GM12873 (cell line): ENCODE results near the gene EBF4.

Source experiments
- TF ChIP-seq, protein P1 (sequence below): IDR thresholded peaks from 2 replicates; pipeline ENCODE4 v1.5.1; 2012; ENCODE audit warnings: low read depth, mild to moderate bottlenecking, moderate library complexity, low read length, control low read depth; ENCODE audit not compliant: insufficient read depth; ENCODE audit errors: missing control alignments

Gene EBF4

DNA sequence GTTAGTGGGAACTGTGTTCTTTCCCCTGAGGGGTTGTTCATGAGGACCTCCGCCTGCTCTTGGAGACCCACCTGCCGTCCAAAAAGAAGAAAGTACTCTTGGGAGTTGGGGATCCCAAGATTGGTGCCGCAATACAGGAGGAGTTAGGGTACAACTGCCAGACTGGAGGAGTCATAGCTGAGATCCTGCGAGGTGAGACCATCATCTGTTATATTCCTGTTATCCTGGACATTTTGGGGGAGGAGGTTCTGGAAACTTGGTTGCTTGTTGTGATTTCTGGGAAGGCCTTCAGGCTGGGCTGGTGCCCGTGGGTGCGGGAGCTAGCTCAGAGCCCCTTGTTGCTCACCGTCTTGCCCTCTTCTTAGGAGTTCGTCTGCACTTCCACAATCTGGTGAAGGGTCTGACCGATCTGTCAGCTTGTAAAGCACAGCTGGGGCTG is 38.2 kb upstream of the EBF4 start:
- TF ChIP-seq, protein P1, sequence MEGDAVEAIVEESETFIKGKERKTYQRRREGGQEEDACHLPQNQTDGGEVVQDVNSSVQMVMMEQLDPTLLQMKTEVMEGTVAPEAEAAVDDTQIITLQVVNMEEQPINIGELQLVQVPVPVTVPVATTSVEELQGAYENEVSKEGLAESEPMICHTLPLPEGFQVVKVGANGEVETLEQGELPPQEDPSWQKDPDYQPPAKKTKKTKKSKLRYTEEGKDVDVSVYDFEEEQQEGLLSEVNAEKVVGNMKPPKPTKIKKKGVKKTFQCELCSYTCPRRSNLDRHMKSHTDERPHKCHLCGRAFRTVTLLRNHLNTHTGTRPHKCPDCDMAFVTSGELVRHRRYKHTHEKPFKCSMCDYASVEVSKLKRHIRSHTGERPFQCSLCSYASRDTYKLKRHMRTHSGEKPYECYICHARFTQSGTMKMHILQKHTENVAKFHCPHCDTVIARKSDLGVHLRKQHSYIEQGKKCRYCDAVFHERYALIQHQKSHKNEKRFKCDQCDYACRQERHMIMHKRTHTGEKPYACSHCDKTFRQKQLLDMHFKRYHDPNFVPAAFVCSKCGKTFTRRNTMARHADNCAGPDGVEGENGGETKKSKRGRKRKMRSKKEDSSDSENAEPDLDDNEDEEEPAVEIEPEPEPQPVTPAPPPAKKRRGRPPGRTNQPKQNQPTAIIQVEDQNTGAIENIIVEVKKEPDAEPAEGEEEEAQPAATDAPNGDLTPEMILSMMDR: no peak

DNA sequence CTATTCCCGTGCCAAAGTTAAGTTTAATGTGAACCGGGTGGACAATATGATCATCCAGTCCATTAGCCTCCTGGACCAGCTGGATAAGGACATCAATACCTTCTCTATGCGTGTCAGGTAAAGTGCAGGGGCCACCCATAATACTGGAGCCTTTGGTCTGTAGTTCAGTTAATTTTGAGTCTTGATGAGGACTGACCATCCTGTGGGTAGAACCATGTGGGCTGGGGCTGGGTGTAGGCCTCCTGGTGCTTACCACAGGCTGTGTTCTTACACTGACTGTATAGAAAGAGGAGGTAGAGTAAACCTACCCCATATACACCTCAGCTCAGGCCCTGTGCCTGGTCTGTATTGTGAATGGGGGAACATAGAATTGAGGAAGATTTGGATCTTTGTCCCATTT is 37.7 kb upstream of the EBF4 start:
- TF ChIP-seq, protein P1: no peak

DNA sequence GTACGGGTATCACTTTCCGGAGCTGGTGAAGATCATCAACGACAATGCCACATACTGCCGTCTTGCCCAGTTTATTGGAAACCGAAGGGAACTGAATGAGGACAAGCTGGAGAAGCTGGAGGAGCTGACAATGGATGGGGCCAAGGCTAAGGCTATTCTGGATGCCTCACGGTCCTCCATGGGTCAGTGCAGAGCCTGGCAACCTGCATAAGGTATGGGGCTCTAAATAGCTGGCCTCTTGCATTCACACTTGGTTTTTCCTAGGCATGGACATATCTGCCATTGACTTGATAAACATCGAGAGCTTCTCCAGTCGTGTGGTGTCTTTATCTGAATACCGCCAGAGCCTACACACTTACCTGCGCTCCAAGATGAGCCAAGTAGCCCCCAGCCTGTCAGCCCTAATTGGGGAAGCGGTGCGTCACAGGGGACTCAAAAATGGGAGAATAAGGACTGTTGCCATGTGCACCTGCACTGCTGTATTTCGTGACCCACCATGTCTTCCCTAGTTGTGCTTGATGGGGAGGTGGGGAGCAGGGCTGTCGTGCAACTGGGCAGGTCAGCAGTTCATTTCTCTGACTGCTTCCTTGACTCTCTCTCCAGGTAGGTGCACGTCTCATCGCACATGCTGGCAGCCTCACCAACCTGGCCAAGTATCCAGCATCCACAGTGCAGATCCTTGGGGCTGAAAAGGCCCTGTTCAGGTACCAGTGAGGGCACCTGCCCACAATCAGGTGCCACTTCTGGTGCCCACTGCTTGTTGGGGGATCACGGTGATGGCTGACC is 37.1 kb upstream of the EBF4 start:
- TF ChIP-seq, protein P1: no peak

DNA sequence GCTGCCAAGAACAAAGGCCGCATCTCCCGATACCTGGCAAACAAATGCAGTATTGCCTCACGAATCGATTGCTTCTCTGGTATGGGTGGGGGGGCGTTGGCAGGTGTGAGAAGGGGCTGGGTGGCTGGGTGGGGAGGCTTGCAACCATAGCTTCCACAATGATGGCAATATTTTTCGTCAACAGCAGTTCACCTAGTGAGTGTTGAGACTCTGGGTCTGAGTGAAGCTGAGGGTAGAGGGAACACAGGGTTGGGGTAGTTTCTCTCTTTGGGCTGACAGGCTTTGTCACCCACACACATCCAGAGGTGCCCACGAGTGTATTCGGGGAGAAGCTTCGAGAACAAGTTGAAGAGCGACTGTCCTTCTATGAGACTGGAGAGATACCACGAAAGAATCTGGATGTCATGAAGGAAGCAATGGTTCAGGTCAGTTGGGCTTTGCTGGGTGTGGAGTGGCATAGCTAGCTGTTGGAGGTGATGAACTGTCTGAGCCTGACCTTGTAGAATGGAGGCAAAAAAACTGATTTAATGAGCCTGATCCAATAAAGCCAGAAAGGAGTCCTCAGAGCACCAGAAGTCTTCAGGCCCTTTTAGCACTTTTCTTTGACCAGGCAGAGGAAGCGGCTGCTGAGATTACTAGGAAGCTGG is 36.0 kb upstream of the EBF4 start:
- TF ChIP-seq, protein P1: no peak

DNA sequence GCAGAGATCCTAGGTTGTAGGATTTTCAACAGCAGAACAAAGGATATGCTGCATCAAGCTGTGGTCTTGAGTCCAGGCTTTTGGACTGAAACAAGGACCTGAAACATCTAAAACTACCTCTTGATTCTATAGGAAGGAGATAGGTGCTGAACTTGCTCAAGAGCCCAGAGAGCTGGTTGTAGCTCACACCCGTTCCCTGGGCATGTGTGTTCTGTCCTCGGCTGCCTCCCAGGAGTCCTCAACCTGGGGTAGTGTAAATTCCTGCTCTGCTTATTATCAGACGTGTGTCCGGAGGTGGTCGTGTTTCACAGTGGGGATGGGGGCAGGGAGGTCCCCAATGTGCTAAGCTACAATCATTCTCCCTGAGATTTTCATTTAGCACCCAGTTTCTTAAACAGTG is 35.3 kb upstream of the EBF4 start:
- TF ChIP-seq, protein P1: no peak

DNA sequence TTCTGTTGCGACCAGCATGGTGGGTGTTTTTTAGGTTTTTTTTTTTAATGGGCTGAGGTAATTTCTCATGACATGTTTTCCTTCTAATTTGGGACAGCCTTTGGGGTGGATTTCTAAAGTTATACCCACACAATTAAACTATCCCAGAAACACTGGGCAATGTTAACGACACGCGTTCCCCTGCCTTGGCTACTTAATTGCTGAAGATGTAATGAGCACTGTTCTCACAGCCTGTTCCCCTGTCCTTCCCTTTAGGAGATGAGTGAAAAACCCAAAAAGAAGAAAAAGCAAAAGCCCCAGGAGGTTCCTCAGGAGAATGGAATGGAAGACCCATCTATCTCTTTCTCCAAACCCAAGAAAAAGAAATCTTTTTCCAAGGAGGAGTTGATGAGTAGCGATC is 34.9 kb upstream of the EBF4 start:
- TF ChIP-seq, protein P1: no peak
